HuH-7 (cell line): ENCODE measurements around the gene CCDC107.

ENCODE experiments used
- DNase-seq: peaks from one replicate; pipeline ENCODE4 v3.0.0; 2011; ENCODE audit warnings: low spot score

CCDC107 gene

DNA sequence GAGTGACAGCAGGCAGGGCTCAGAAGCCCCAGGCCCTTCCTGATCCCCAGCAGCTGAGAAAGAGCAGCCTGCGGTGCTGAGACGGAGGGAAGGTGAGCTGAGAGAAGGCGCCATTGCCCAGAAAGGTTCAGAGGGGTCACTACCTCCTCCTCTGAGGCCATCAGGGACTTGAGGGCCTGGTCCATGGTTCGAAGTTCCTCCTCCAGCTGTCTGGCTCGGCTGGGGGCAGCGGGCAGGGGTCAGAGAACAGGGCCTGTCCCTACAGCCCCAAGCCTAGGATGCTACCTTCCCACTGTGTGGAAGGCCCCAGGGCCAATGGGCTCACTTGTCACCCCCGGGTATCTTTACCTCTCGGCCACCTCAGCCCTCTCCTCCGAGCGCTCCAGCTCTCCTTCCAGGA lies 26.8 kb downstream of the CCDC107 start:
- DNase-seq, result no peak

DNA sequence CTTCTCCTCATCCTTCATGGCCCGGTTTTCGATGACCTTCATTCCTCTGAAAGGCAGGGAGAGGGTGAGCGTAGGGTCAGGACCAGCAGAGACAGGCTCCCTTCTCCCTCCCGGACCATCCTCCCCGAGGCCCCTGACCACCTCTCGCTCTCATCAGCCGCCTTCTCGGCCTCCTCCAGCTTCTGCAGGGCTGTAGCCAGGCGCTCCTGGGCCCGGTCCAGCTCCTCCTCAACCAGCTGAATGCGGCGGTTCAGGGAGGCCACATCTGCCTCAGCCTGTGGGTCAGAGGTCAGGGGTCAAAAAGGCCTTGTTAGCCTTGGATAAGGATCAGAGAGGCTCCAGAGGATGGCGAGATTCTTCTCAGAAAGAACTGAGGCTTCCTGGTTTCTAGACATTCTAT lies 27.4 kb downstream of the CCDC107 start:
- no peak for DNase-seq

DNA sequence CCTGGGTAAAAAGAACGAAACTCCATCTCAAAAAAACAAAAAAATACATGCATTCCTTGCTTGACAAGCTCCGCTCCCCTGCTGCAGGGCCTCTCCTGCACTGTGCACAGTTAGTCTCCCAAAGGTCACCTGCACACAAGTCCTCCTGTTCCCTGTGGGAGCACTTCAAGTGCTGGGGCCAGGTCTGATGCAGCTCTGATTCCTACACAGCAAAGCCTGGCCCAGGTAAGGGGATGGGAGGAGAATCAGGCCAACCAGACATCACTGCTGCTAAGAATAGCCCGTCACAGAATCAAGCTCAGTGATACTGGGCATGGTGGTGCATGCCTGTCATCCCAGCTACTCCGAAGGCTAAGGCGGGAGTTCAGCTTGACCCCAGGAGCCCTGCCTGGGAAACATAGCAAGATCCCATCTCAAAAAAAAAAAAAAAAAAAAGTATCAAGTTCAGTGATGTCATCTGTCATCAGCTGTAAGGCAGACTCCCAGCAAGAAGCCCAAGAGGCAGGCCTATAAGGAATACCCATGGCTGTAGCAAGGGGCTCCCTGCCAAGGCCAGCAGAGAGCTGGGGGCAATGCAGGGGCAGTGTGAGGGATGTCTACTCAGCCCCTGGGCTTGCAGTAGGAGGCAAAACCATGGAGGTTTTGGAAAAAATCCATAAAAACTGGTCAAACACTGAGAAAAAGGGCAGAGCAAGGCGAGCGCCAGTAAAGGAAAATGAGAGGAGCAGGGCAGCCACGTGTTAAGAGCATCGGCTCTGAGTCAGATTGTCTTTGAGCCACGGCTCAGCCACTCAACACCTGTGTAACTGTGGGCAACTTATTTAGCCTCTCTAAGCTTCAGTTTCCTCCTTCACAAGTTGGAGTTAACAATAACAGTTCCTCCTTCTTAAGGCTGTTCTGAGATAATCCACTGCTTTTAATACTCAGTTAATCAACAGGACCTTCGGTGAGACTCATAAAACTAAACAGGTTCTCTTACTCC lies 28.4 kb downstream of the CCDC107 start:
- DNase-seq, result no peak

DNA sequence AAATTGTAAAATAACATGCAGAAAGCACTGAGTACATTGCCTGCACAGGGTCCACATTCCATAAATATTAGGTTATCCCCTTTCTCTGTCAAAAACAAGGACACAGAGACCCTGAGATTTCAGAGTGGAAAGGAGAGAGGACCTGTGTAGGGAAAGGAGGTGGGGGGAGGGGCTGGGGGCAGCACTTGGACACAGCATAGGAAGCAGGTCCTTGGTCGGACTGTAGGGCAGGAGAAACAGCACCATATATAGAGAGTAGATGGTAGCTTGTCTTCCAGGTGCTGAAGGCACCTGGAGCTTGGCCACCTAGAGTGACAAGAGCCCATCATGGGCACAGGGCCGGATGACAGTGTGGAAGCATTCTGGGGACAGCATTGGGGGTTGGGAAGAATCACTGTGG lies 29.2 kb downstream of the CCDC107 start:
- no peak for DNase-seq

DNA sequence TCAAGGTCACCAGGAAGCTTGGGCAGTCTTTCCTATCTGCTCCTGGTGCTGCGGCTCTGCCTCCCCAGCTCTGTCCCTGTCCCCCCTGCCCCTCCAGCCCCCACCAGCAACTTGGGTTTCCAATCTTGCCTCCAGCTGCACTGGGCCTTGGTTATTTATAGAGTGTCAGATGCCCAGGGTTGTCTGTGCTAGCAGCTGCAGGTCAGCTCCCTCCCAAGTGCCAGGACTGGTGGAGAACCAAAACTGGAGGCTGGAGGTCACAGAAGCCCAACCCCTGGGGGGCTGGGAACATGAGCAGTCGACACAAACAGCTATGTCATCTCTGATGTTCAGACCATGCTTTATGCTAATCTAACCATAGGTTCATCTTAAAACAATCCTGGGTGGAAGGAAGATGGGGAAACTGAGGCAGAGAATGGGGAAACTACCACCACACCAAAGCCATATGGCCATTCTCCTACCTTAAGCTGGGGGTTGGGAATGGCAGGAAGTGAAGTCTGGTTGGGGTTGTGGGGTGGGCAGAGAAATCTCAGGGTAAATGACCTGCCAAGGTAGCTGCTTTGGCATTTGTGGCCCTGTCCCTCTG lies 30.0 kb downstream of the CCDC107 start:
- no peak for DNase-seq

DNA sequence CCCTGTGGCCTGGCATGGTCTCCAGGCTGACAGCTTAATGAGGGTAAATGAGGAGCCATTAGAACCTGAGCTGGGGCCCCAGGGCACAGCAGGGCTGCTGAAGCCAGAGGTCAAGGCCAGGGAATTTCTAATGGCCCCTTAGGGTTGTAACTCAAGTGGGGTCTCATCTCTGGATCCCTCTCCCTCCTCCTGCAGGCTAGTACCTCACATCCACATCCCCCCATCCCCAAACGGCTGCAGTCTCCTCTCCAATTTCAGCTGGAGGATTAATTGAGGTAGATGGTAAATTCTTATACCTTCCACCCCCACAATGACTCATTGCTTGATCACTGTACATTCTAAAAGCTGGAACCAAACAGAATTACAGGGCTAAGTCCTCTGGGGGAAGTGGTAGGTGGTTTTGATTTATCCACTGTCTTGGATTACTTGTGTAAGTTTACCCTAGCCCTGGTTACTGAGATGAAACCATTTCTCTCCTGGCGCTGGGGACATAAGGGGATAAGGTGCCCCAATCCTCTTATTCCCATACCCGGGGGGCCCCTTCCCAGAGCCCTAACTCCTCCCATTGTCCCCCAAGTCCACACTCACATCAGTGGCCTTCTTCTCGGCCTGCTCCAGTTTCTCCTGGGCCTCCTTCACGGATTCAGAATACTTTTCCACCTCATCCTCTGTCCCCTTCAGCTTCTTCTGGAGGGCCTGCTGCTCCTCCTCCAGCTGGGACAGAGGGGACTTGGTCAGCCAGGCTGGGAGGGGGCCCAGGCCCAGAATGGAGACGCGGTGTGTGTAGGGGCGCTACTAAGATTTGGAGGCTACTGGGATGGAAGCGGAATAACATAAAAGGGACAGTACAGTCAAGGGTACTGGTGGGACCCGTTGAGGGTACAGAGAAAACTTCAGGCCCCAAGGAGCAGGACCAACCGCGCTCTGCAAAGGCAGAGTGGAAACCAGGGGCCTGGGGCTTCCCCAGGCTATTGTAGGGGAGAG lies 30.8 kb downstream of the CCDC107 start:
- no peak for DNase-seq

DNA sequence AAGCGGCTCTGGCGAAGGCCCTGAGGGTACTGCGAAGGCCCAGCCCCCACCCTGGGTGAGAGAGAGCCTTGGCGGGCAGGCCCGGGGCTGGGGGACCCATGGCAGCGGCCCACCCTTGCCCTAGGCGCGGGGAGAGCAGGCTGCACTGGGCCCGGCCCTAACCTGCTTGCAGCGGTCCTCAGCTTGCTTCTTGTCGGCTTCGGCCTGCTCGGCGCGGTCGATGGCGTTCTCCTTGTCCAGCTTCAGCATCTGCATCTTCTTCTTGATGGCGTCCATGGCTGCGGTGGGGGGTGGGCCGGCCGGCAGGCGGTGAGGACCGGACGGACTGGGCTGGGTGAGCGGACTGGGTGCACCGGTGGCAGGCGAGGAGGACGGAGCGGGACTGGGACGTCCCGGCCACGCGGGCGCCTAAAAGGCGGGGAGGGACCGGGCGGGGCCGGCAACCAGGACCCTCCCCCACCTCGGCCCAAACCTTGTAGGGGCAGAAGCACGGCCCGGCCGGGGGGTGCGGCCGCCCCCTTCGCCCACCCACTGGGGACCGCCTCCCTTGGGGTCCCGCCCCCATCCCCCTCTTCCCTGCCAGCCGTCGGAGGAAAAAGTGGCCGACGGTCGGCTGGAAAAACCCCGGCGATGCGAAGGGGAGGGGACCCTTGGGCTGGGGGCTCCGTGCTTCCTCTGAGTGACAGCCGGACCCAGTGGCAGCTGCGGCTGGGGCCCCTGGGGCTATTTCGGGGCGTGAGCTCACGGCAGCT lies 31.6 kb downstream of the CCDC107 start, which contains the start of gene TPM2:
TPM2 (minus strand) TSS at position 384 of the 752 bp plus-strand sequence; CDS start at position 276, 108 bp downstream.
- no peak for DNase-seq

DNA sequence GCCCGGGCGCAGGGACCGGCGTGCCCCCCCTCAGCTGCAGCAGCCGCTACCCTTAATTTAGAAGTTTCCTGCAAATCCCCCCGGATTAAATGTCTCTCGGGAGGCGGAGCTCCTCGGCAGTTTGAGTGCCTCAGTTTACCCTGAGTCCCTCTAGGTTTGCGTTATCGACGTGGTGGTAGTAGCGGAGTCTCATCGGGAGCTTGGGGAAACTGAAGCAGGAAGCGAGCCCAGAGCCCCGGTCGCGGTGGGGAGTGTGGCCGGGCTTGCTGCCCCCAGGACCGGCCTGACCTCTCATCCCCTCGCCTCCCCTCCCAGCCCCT lies 32.2 kb downstream of the CCDC107 start:
- DNase-seq, result no peak

DNA sequence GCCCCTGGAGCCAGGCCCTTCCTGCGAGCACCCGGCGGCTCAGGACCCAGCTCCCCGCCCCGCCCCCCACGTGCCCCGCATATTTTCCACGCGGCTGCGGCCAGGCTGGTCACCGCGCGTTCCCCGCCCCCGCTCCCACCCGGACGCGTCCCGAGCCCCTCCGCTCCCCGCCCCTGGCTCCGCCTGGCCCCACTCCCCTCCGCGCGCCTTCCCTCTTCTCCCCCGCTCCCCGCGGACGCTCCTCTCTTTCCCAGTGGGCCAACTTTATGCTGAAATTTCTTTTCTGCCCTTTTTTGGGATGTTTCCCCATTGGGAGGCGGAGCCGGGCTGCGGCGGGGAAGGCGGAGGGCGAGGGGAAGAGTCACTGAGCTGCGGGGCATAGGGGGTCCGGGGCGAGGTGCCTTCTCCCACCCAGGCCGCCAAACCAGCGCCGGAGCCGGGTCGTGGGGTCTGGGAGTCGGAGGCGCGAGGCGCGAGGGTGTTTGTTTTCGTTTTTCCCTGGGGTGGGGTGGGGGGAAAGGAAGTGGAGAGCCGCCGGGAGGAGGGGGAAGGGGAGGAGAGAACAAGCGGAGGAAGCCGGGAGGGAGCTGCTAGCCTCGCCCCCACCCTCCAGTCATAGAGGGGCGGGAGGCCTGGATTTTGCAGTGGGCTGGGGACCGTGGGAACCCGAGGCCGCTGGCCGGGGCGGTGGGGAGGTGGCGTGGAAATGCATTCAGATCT lies 32.7 kb downstream of the CCDC107 start:
- DNase-seq, result peak; percentile 82

DNA sequence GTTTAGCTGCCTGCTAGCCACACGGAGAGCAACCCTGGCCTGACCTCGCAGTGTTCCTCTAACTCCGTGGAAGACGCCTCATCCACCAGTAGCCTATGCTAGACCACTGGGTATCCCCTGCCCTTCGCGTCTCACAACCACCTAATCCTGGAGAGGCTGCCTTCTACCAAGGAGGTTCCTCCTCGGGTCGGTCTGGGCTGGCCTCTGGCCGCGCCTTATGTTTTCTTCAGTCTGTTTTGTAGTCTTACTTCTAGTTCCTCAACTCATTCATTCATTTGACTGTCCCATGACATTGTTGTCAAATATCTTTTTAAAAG lies 33.2 kb downstream of the CCDC107 start:
- no peak for DNase-seq

DNA sequence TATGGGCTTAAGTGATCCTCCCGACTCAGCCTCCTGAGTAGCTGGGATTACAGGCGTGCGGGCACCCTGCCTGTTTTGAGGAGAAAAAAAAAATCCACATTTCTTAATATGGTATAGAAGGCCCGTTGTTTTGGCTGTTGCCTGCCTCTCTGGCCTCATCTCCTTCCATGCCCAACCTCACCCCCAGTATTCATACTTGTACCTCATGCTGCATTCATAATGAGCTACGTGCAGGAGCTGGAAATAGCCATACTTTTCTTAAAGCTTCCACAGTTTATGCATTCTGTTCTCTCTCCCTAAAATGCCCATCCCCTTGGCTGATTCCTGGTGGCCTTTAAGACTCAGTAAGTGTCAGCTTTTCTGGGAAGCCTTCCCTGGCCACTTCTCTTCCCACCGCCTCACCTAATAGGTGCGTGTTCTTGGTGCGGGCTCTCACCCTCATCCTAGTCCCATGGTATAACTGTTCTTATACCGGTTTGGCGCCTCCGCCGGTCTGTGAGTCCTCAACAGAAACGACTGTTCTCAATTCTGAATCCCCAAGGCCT lies 33.7 kb downstream of the CCDC107 start:
- DNase-seq, result no peak

DNA sequence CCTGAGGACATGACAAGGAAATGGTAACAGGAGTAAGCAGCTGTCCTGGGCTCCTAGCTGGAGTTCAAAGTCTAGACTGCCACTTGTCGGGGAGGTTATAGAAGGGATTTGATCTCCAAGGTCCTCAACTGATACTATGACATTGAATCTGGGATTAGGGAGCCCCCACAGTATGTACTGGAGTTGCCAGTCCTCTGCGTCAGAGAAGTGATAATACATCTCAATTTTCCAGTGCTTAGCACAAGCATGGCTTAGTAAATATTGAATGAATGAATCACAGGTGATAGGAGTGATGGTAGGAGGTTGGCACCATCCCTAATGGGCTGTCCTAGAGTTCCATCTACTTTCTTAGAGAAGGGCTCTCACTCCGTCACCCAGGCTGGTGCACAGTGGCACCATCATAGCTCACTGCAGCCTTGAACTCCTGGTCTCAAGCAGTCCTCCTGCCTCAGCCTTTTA lies 37.9 kb downstream of the CCDC107 start:
- DNase-seq, result no peak

DNA sequence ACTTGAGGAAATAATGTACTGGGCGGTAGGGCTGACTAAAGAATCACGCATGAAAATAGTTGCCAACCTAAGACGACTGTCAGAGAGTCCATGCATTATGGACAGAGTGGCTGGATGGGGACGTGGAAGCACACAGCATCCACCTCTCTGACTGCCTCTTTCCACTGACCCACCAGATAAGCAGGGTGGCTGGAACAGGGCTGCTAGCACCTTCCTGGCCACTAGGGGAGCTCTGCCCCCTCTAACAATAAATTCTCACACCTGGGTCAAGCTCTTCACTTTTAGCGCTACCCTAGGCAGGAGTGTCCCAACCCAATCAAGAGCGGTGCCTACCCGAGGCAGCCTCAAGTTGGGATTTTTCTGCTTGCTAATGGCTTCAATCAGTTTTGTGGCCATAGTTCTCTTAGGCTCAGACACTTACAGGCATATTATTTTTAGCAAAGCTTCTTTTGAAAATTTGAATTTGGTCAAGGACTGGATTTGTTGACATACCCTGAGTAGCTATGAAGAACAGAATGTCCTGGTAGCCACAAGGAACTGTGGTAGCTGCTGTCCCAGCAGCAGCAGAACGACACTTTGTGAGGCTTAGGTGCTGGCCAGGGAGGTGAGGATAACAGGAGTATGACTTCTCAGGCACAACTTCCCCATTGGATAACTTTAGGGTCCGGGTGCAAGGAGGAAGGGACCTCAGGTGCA lies 38.6 kb downstream of the CCDC107 start:
- peak; percentile 90 for DNase-seq

DNA sequence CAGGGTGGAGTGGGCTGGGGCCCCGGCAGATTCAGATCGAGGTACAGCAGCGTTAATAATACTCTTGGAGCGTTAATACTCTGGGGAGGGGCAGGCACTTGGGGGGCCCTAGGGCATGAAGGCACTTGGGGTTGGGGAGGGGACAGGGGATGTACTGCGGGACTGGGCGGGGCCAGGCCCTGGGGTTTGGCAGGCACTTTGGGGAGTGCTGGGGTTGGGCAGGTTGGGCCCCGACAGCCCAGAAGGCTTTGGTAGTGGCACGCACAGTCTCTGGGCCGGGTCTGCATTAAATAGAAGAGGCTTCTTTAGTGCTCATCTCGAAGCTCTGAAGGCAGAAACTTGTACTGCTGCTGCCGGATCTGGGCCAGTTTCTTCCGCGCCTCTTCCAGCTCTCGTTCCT lies 39.4 kb downstream of the CCDC107 start:
- DNase-seq, result no peak

DNA sequence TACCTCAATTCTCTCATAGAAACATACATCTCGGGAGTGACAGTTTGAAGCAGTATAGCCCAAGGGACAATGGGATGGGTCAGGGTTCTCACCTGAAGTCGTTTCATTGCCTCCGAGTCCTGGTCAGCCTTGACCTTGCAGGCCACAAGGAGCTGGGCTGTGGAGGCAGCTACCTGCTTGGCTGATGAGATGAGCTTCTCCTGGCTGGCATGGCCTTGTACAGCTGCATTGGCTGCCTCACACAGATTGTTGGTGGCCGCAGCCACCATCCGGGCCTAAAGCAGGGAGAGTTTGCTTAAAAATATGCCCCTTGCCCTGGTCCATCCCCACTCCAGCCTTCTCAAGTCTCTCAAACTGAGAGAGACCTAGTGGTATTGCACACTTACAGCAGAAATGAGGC lies 40.1 kb downstream of the CCDC107 start:
- no peak for DNase-seq

DNA sequence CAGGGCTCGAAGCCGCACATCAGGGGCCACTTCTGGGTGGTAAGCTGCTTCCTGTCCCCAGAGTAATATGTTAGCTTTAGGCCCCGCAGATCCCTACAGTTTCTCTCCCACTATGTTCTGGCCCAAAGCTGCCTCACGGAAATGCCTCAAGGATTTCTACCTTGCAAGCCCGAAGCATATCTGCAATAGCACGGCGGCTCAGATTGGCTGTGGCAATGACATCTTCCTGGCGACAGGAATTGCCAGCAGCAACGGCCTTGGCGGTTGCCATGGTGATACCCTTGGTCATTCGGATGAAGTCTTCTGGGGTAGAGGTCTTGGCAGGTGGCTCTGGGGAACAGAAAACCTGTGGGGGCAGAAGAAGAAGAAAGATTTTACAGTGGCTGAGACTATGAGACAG lies 41.9 kb downstream of the CCDC107 start:
- DNase-seq, result no peak

DNA sequence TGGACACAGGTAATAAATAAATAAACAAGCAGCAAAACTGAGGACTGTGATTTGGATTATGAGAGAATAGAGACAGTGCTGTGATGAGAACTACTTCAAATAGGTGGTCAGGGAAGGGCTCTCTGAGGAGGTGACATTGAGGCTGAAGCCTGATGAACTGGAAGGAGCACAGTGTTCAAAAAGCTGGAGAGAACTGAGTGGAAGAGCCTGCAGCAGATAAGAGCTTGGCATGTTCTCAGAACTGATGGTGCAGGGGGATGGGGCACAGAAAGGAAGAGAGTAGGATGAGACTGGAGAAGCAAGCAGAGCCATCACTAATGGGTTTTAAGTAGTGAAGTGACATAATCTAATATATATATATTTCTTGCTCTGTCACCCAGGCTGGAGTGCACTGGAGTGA lies 42.9 kb downstream of the CCDC107 start:
- no peak for DNase-seq

DNA sequence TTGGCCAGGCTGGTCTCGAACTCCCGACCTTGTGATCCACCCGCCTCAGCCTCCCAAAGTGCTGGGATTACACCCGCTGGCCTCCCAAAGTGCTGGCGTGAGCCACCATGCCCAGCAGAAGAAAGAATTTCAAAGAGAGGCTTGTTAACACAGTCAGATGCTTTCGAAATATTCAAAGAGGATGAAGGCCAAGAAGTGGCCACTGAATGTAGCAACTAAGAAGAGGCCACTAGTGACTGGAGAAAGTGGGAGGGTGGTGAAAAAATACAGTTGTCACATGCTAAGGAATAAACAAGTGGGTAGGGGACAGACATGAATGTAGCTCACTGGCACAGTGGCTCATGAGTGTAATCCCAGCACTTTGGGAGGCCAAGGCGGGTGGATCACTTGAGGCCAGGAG lies 44.6 kb downstream of the CCDC107 start:
- no peak for DNase-seq

DNA sequence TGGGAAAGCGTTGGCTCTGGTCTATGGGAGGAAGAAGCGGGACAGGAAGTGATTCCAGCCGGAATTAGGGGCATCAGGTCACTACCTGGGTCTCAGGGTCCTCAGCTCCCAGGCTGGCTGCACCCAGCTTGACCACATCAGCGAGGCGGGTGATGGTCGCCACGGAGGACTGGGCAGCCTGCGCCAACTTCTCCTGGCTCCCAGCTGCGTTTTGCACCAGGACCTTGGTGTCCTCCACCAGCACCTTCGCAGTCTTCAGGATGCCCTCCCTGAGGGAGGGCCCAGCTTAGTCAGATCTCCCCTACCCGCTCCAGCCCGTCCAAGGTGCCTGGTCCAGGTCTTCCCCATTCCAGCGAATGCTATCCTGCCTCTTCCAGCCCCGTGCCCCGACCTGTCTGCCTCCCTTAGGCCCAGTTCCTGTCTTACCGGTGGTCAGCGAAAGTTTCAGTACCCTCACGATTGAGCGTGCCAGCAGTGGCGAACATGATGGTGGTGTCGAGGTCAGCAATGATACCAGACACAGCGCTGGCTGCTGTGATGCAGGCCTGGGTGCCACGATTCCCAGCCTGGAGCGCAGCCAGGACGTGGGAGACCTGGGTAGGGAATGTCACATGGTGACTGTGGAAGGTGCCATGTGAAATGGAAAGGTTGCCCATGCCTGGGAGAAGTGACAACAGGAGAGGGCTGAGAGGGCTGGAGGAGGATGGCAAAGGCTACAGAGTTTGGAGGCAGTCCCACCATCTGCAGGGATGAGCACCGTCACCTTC lies 46.0 kb downstream of the CCDC107 start:
- no peak for DNase-seq
